Transverse colon (tissue), 4 donors: ENCODE measurements around the gene IVD. TPM values are rescaled to one million over a fixed set of nuclear protein-coding genes. Genes with fewer than 3 reads are reported as not detected.
A peak's percentile ranks its signal among the peaks of the same experiment; 100 is the strongest.

ENCODE experiments used
- DNase-seq: peaks from one replicate; pipeline ENCODE4 v3.0.0-alpha.2; 2019
- H3K27ac ChIP-seq, 4 donors: fragments of 200-600 bp; sonication (generic); 2 replicates each; pipeline ENCODE4 v1.5.1; 2016 to 2018; ENCODE audit warnings: inconsistent platforms in 4 of 4
- H3K27me3 ChIP-seq: fragments of 200-600 bp; sonication (generic); 2 replicates; pipeline ENCODE4 v1.5.1; 2017; ENCODE audit warnings: inconsistent platforms
- H3K36me3 ChIP-seq, 4 donors: fragments of 200-600 bp; sonication (generic); 2 replicates each; pipeline ENCODE4 v1.5.1; 2017 to 2019; ENCODE audit warnings: inconsistent platforms in 4 of 4
- H3K4me1 ChIP-seq, 4 donors: fragments of 200-600 bp; sonication (generic); 2 replicates each; pipeline ENCODE4 v1.5.1; 2017 to 2020; ENCODE audit warnings: inconsistent platforms in 4 of 4
- H3K4me3 ChIP-seq, 4 donors: fragments of 200-600 bp; sonication (generic); 1 replicate in 1 of 4; 2 replicates in 3 of 4; pipeline versions ENCODE4 v1.5.1 to v1.6.1; 2017 to 2019; ENCODE audit warnings: inconsistent platforms in 4 of 4
- H3K9me3 ChIP-seq, 2 donors: fragments of 200-600 bp; sonication (generic); 2 replicates each; pipeline ENCODE4 v1.5.1; 2017 to 2019; ENCODE audit warnings: inconsistent platforms in 2 of 2
- CTCF ChIP-seq, 5 experiments: fragments of 200-600 bp in 3 of 5; fragments of 450-650 bp in 2 of 5; sonication (generic) in 3 of 5; IDR thresholded peaks; 1 replicate in 2 of 5; 2 replicates in 3 of 5; pipeline ENCODE4 v1.5.1; 2016 to 2017; ENCODE audit warnings: antibody characterized with exemption in 5 of 5, inconsistent platforms in 3 of 5, mild to moderate bottlenecking in 2 of 5, moderate library complexity in 1 of 5
- EP300 ChIP-seq: sonication (generic); formaldehyde crosslinking; IDR thresholded peaks from one replicate; pipeline ENCODE4 v1.6.1; 2017; ENCODE audit warnings: antibody characterized with exemption, low read depth
- POLR2A ChIP-seq: fragments of 450-650 bp; IDR thresholded peaks from one replicate; pipeline ENCODE4 v1.6.1; 2016; ENCODE audit warnings: antibody characterized with exemption, mild to moderate bottlenecking, moderate library complexity
- POLR2AphosphoS5 ChIP-seq, 3 donors: sonication (generic); formaldehyde crosslinking; IDR thresholded peaks; one replicate each; pipeline ENCODE4 v1.6.1; 2016; ENCODE audit warnings: antibody characterized with exemption in 3 of 3
- whole genome bisulfite sequencing, 2 donors: methylation state at CpG; one replicate each; pipeline ENCODE4 v1.1.5; 2018; ENCODE audit warnings: low coverage in 1 of 2; 5-methylcytosine and 5-hydroxymethylcytosine counted together
- in situ Hi-C, 4 donors: fragments of 200-750 bp; cut with MboI; loops; one replicate each; pipeline versions ENCODE4 v1.15.0 to v1.15.1; 2017; ENCODE audit warnings: low sequenced_read_pairs in 3 of 4, low pct_ligation_motif_present in 1 of 4, low pct_unique_long_range_greater_than_20kb in 1 of 4
- intact Hi-C: fragments of 100-400 bp; cut with DNase I; formaldehyde crosslinking; loops from one replicate; pipeline ENCODE4 v1.15.1; 2023; ENCODE audit warnings: low total_unique reads
- total RNA-seq, 4 donors: library from RNA; depleted of rRNA; stranded (reverse); fragments of >200 nt; gene quantifications; one replicate each; pipeline ENCODE4 v1.1.0, GENCODE V29; 2016

The IVD gene
- total RNA-seq, 4 donors from 2014 or later: 51.4 to 122 (median 58.7) TPM

DNA sequence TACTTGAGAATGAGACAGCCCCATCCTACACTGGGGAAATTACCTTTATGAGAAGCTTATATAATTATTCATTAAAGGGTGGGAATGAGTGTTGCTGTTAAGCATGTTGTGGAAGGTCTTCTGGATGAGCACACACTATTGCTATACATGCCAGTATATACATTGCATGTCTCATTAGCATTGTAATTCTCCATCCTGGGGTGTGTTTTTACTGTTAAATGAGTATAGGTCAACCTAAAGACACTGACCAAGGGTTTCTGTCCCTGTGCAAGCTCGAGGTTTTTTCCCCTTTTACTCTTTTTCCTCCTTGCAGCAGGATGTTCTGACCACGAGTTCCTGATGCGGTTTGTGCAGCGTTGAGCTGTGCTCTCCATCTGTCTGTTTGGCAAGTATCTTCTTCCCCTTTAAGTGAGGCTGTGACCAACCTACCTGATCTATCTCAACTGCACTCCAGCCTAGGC lies 7.2 kb upstream of the IVD start:
- DNase-seq: peak; percentile 41
- H3K9me3 ChIP-seq: no peaks in the 10 kb centered on the region
- in situ Hi-C loops: no loop called here
- H3K4me1 ChIP-seq: peaks cover 0 to 4% (median 0%) of the 10 kb centered on the region in 4 donors
- WGBS, 2 donors: 62 to 75% methylated on average over 3 to 4 of the region's 4 CpGs
- no peak overlapping the region for H3K4me3 ChIP-seq
- H3K27ac ChIP-seq: no peak overlapping the region
- peaks cover 0 to 5% (median 0%) of the 10 kb centered on the region in 4 donors for H3K36me3 ChIP-seq
- TF ChIP-seq EP300 (no peak), POLR2A (no peak), POLR2AphosphoS5 (IDR thresholded peaks at IDR 0.05) (no peak), CTCF (IDR thresholded peaks at IDR 0.05) (no peak)
- intact Hi-C loops: no loop called here
- no peaks in the 10 kb centered on the region for H3K27me3 ChIP-seq

- H3K9me3 ChIP-seq: no peaks in the 10 kb centered on the region
- no peak overlapping the region for H3K4me3 ChIP-seq
- H3K27ac ChIP-seq: no peak overlapping the region
- intact Hi-C loops (no loop called here), in situ Hi-C loops (no loop called here)
- TF ChIP-seq CTCF (IDR thresholded peaks at IDR 0.05): no peak
- TF ChIP-seq POLR2A: no peak
- no peak for TF ChIP-seq POLR2AphosphoS5 (IDR thresholded peaks at IDR 0.05)
- no peak for TF ChIP-seq EP300
- no peaks in the 10 kb centered on the region for H3K27me3 ChIP-seq
- no peaks in the 10 kb centered on the region for H3K36me3 ChIP-seq
- WGBS, 2 donors: 70 to 100% methylated on average over 1 to 7 of the region's 7 CpGs
- no peaks in the 10 kb centered on the region for H3K4me1 ChIP-seq
- DNase-seq: no peak
Measured at GRCh38 chr15:40399370-40399769, 6.2 kb upstream of the IVD start.

- H3K4me1 ChIP-seq: peaks cover 5 to 28% (median 20%) of the 10 kb centered on the region in 4 donors
- TF ChIP-seq CTCF (IDR thresholded peaks at IDR 0.05) (no peak), POLR2AphosphoS5 (IDR thresholded peaks at IDR 0.05) (no peak), EP300 (no peak), POLR2A (no peak)
- in situ Hi-C loops: loop anchor here in 1 of 4 donors (25.0 kb wide), 1 partner anchor 95 kb away; the partner anchor contains the start of genes INAFM2 and PLCB2
- H3K9me3 ChIP-seq: no peaks in the 10 kb centered on the region
- H3K27ac ChIP-seq: no peak overlapping the region
- no peak overlapping the region for H3K4me3 ChIP-seq
- intact Hi-C loops: no loop called here
- 79 to 90% methylated on average over 2 to 8 of the region's 8 CpGs for WGBS, 2 donors
- H3K27me3 ChIP-seq: no peaks in the 10 kb centered on the region
- DNase-seq: no peak
- peaks cover 0 to 6% (median 0%) of the 10 kb centered on the region in 4 donors for H3K36me3 ChIP-seq
Measured at GRCh38 chr15:40407330-40407990, 1.9 kb downstream of the IVD start.

GRCh38 chr15:40409366-40409765 lies 3.8 kb downstream of the IVD start:
- WGBS, 2 donors: 72 to 90% methylated on average over 2 to 3 of the region's 3 CpGs
- intact Hi-C loops: no loop called here
- H3K4me3 ChIP-seq: no peak overlapping the region
- no peak for TF ChIP-seq POLR2AphosphoS5 (IDR thresholded peaks at IDR 0.05)
- no peak for TF ChIP-seq CTCF (IDR thresholded peaks at IDR 0.05)
- TF ChIP-seq POLR2A: no peak
- no peak for TF ChIP-seq EP300
- DNase-seq: no peak
- H3K27me3 ChIP-seq: no peaks in the 10 kb centered on the region
- in situ Hi-C loops: loop anchor here in 1 of 4 donors (25.0 kb wide), 1 partner anchor 97 kb away; the partner anchor contains the start of genes INAFM2 and PLCB2
- no peaks in the 10 kb centered on the region for H3K9me3 ChIP-seq
- H3K36me3 ChIP-seq: peaks cover 0 to 12% (median 2%) of the 10 kb centered on the region in 4 donors
- peaks cover 5 to 33% (median 23%) of the 10 kb centered on the region in 4 donors for H3K4me1 ChIP-seq
- H3K27ac ChIP-seq: no peak overlapping the region
